Measurements from ENCODE around the gene PPP2R5E. TPM values are rescaled to one million over a fixed set of nuclear protein-coding genes. Genes with fewer than 3 reads are reported as not detected.
"Not testable (repeated sequence)": the region's sequence is repeated elsewhere in the genome, so short reads cannot be mapped to it uniquely, and the experiment has no call there.

The PPP2R5E gene
- total RNA-seq (2014; rRNA removed; shearing (Covaris generic)) (10.1 and 12.5 TPM in 2 replicates), total RNA-seq (2022) (47.8 and 48.8 TPM in 2 replicates), Bru-seq, nascent RNA (percentile 85 among the genes with signal in this experiment), BruChase-seq, experiment 1, labeled RNA remaining after a 6-hour chase (percentile 82 among the genes with signal in this experiment), BruChase-seq, experiment 2, labeled RNA remaining after a 2-hour chase (percentile 78 among the genes with signal in this experiment)
- long read RNA-seq, full-length matches to known transcripts: 68 of 113 reads
- long read RNA-seq, partial matches to known transcripts: 3 of 113 reads
- long read RNA-seq, other reads (novel, unspliced or antisense): 42 of 113 reads

GRCh38 chr14:63543000-63543825 is at the start of gene PPP2R5E:
Gene PPP2R5E (minus strand): TSS chr14:63543377. CDS start chr14:63539685, 3,692 bp downstream.
- Histone ChIP-seq H3K4me2 (ENCODE audit: low read length) (peak within 1 kb of the TSS; percentile 99), H3K36me3 (ENCODE audit: insufficient read depth, low read length) (peaks cover 30% of the 10 kb centered on the region), H4K20me1 (ENCODE audit: insufficient read depth, low read length) (peaks cover 14% of the 10 kb centered on the region; the same call in 1 of the 2 replicates), H3K4me3 (ENCODE audit: low read depth, low read length, poor library complexity, severe bottlenecking) (peak within 1 kb of the TSS; percentile 92), H2AFZ (ENCODE audit: low read length) (peak within 1 kb of the TSS; percentile 79), H3K79me2 (ENCODE audit: insufficient read depth, low read depth, low read length) (peaks cover 32% of the 10 kb centered on the region), H3K27ac (ENCODE audit: low read depth, low read length, poor library complexity, severe bottlenecking) (peak within 1 kb of the TSS; percentile 70), H3K4me1 (ENCODE audit: insufficient read depth, low read length, poor library complexity, severe bottlenecking) (peaks cover 25% of the 10 kb centered on the region), H3K9me2 (ENCODE audit: insufficient read depth, low read length) (no peaks in the 10 kb centered on the region), H3K9me3 (ENCODE audit: low read length) (no peaks in the 10 kb centered on the region)
- intact Hi-C loops (cut with micrococcal nuclease; ENCODE audit: unreplicated experiment): loop anchor here (1.0 to 2.0 kb wide), 2 partner anchors 98 to 183 kb away; partner anchors contain the start of gene WDR89
- ChIA-PET CTCF (ENCODE audit: unreplicated experiment) (no interaction called here), POLR2A (interaction anchor here (0.6 to 3.5 kb wide), 12 partner anchors 11 to 363 kb away, joined by 3 to 14 read pairs (median 4); partner anchors contain the start of gene WDR89)
- no peak for TF ChIP-seq EZH2phosphoT487 (IDR thresholded peaks at IDR 0.05; ENCODE audit: borderline replicate concordance, low read depth, low read length)
- TF ChIP-seq CTCF (conservative IDR thresholded peaks at IDR 0.05; ENCODE audit: low read length): no peak
- peak; percentile 98 for DNase-seq (ENCODE audit: low spot score)
- BruUV-seq (replicated peaks): no TSS peak

GRCh38 chr14:63583046-63583445 is 39.9 kb upstream of the PPP2R5E start:
- POLR2A ChIA-PET: interaction anchor here (0.6 to 0.7 kb wide), 2 partner anchors 47 to 105 kb away, joined by 4 read pairs; no protein-coding TSS in a partner anchor
- H3K4me3 ChIP-seq (ENCODE audit: low read depth, low read length, poor library complexity, severe bottlenecking); BruUV-seq (replicated peaks); H3K9me3 ChIP-seq (ENCODE audit: low read length); CTCF ChIA-PET (ENCODE audit: unreplicated experiment); H2AFZ ChIP-seq (ENCODE audit: low read length); H3K4me1 ChIP-seq (ENCODE audit: insufficient read depth, low read length, poor library complexity, severe bottlenecking); H3K27ac ChIP-seq (ENCODE audit: low read depth, low read length, poor library complexity, severe bottlenecking); H3K4me2 ChIP-seq (ENCODE audit: low read length); H3K9me2 ChIP-seq (ENCODE audit: insufficient read depth, low read length); H3K79me2 ChIP-seq (ENCODE audit: insufficient read depth, low read depth, low read length); H3K36me3 ChIP-seq (ENCODE audit: insufficient read depth, low read length); intact Hi-C loops (cut with micrococcal nuclease; ENCODE audit: unreplicated experiment); DNase-seq (ENCODE audit: low spot score); H4K20me1 ChIP-seq (ENCODE audit: insufficient read depth, low read length): not testable (repeated sequence)

GRCh38 chr14:63581491-63581890 is 38.3 kb upstream of the PPP2R5E start:
- no peak overlapping the region for H3K4me3 ChIP-seq (ENCODE audit: low read depth, low read length, poor library complexity, severe bottlenecking)
- H2AFZ ChIP-seq (ENCODE audit: low read length): no peak overlapping the region
- H3K4me1 ChIP-seq (ENCODE audit: insufficient read depth, low read length, poor library complexity, severe bottlenecking): no peaks in the 10 kb centered on the region
- TF ChIP-seq EZH2phosphoT487 (IDR thresholded peaks at IDR 0.05; ENCODE audit: borderline replicate concordance, low read depth, low read length): no peak
- no peak for TF ChIP-seq CTCF (conservative IDR thresholded peaks at IDR 0.05; ENCODE audit: low read length)
- no peaks in the 10 kb centered on the region for H4K20me1 ChIP-seq (ENCODE audit: insufficient read depth, low read length)
- H3K4me2 ChIP-seq (ENCODE audit: low read length): no peak overlapping the region
- intact Hi-C loops (cut with micrococcal nuclease; ENCODE audit: unreplicated experiment): no loop called here
- no TSS peak for BruUV-seq (replicated peaks)
- ChIA-PET CTCF (ENCODE audit: unreplicated experiment) (no interaction called here), POLR2A (no interaction called here)
- H3K9me3 ChIP-seq (ENCODE audit: low read length): no peaks in the 10 kb centered on the region
- no peak overlapping the region for H3K27ac ChIP-seq (ENCODE audit: low read depth, low read length, poor library complexity, severe bottlenecking)
- no peaks in the 10 kb centered on the region for H3K36me3 ChIP-seq (ENCODE audit: insufficient read depth, low read length)
- DNase-seq (ENCODE audit: low spot score): no peak
- no peaks in the 10 kb centered on the region for H3K79me2 ChIP-seq (ENCODE audit: insufficient read depth, low read depth, low read length)
- no peaks in the 10 kb centered on the region for H3K9me2 ChIP-seq (ENCODE audit: insufficient read depth, low read length)

All from OCI-LY7 (cell line).